Fibroblast of villous mesenchyme (primary cell): ENCODE results near the gene B3GALNT2. TPM values are rescaled to one million over a fixed set of nuclear protein-coding genes. Genes with fewer than 3 reads are reported as not detected.
A peak's percentile ranks its signal among the peaks of the same experiment; 100 is the strongest.
"Not testable (repeated sequence)": the region's sequence is repeated elsewhere in the genome, so short reads cannot be mapped to it uniquely, and the experiment has no call there.

Experiments
- DNase-seq: peaks from one replicate; pipeline ENCODE4 v3.0.0-alpha.2; 2010; ENCODE audit warnings: low read depth
- H3K4me3 ChIP-seq: 2 replicates; pipeline ENCODE4 v1.5.1; 2011; ENCODE audit warnings: low read depth, mild to moderate bottlenecking, low read length
- CTCF ChIP-seq: IDR thresholded peaks from 2 replicates; pipeline ENCODE4 v1.5.1; 2012; ENCODE audit warnings: low read depth, mild to moderate bottlenecking, low read length; ENCODE audit not compliant: insufficient read depth
- total RNA-seq: library from RNA; depleted of rRNA; stranded (reverse); fragments of >200 nt; gene quantifications from 2 replicates; pipeline ENCODE4 v1.2.3, GENCODE V29; 2012

The B3GALNT2 gene
- total RNA-seq = 48.0 and 74.3 TPM in 2 replicates

- DNase-seq = no peak
- TF ChIP-seq CTCF = no peak
- peak within 1 kb of the TSS; percentile 78 for H3K4me3 ChIP-seq
Observed at GRCh38 chr1:235504122-235504493, at the start of gene B3GALNT2. TSS of gene B3GALNT2 (minus strand) at chr1:235504452. CDS start at chr1:235504252, 200 bp downstream.

- no peak overlapping the region for H3K4me3 ChIP-seq
- peak; percentile 60 for DNase-seq
- no peak for TF ChIP-seq CTCF
Observed at GRCh38 chr1:235553112-235553551, 48.9 kb upstream of the B3GALNT2 start.

GRCh38 chr1:235552146-235552716 lies 48.0 kb upstream of the B3GALNT2 start:
- no peak overlapping the region for H3K4me3 ChIP-seq
- TF ChIP-seq CTCF = no peak
- no peak for DNase-seq

GRCh38 chr1:235549351-235550139 lies 45.3 kb upstream of the B3GALNT2 start:
- TF ChIP-seq CTCF = no peak
- DNase-seq = no peak

GRCh38 chr1:235546369-235547155 lies 42.3 kb upstream of the B3GALNT2 start:
- DNase-seq = peak; percentile 53
- H3K4me3 ChIP-seq = not testable (repeated sequence)

More at GRCh38 chr1:235549351-235550139, 45.3 kb upstream of the B3GALNT2 start:
- H3K4me3 ChIP-seq = no peak overlapping the region

GRCh38 chr1:235545292-235545930 lies 41.2 kb upstream of the B3GALNT2 start:
- H3K4me3 ChIP-seq = no peak overlapping the region
- no peak for TF ChIP-seq CTCF
- DNase-seq = no peak

- H3K4me3 ChIP-seq, DNase-seq: not testable (repeated sequence)
Observed at GRCh38 chr1:235542845-235543244, 38.6 kb upstream of the B3GALNT2 start.
